ENCODE data around the gene GALNT9. TPM values are rescaled to one million over a fixed set of nuclear protein-coding genes. Genes with fewer than 3 reads are reported as not detected.
"Not testable (repeated sequence)": the region's sequence is repeated elsewhere in the genome, so short reads cannot be mapped to it uniquely, and the experiment has no call there.

Gene GALNT9
- total RNA-seq, 1 experiment from 2014 or later, result 0.36 TPM

DNA sequence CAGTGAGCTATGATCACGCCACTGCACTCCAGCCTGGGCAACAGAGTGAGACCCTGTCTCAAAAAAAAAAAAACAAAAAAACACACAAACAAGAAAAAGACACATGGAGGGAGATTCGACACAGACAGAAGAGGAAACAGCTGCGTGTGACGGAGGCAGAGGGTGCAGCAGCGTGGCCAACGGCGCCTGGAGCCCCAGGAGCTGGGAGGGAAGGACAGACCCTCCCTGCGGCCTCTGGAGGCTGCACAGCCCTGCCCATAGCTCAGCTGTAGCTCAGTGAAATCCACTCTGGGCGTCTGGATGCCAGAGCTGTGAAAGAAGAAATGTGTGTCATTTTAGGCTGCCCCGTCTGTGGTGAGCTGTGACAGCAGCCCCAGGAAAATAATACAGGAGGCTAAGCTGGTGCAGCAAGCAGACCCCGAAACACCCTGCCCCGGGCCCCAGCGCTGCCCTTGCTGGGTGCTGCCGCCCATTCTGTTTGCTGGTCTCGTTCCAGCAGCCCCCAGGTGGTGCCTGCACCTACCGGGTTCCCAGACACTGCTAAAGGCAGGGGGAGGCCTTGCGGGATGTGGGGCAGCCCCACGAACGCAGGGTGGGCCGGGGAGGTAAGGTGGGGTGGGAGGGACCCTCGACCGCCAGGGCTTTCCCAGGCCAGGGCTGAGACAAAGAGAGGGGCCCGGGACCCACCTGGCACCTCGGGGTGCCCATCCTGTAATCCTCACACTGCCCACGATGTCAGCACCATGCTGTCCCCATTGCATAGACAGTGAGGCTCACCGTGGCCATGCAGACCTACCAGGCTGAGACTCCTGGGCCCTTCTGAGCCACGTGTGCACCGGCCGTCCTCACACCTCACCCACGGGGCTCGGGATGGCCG, 21.2 kb downstream of the GALNT9 start:
- no peaks in the 10 kb centered on the region for H3K4me1 ChIP-seq
- no peaks in the 10 kb centered on the region for H3K36me3 ChIP-seq
- H3K4me3 ChIP-seq, result no peak overlapping the region
- H3K27me3 ChIP-seq, result no peaks in the 10 kb centered on the region
- DNase-seq, result peak in 1 of 2 experiments; percentile 8
- no peak overlapping the region for H3K27ac ChIP-seq
- H3K9me3 ChIP-seq (replicated peaks), result no peaks in the 10 kb centered on the region

GRCh38 chr12:132306885-132307191, 22.6 kb downstream of the GALNT9 start:
- H3K27me3 ChIP-seq, result no peaks in the 10 kb centered on the region

GRCh38 chr12:132305991-132306884, 23.2 kb downstream of the GALNT9 start:
- H3K27ac ChIP-seq, result no peak overlapping the region
- H3K36me3 ChIP-seq, result no peaks in the 10 kb centered on the region
- H3K9me3 ChIP-seq (replicated peaks), result no peaks in the 10 kb centered on the region
- no peak overlapping the region for H3K4me3 ChIP-seq
- H3K27me3 ChIP-seq, result no peaks in the 10 kb centered on the region
- no peaks in the 10 kb centered on the region for H3K4me1 ChIP-seq
- no peak for DNase-seq

More at GRCh38 chr12:132306885-132307191, 22.6 kb downstream of the GALNT9 start:
- no peaks in the 10 kb centered on the region for H3K36me3 ChIP-seq
- H3K4me3 ChIP-seq, result no peak overlapping the region
- H3K27ac ChIP-seq, result no peak overlapping the region
- no peaks in the 10 kb centered on the region for H3K9me3 ChIP-seq (replicated peaks)
- no peaks in the 10 kb centered on the region for H3K4me1 ChIP-seq
- no peak for DNase-seq

DNA sequence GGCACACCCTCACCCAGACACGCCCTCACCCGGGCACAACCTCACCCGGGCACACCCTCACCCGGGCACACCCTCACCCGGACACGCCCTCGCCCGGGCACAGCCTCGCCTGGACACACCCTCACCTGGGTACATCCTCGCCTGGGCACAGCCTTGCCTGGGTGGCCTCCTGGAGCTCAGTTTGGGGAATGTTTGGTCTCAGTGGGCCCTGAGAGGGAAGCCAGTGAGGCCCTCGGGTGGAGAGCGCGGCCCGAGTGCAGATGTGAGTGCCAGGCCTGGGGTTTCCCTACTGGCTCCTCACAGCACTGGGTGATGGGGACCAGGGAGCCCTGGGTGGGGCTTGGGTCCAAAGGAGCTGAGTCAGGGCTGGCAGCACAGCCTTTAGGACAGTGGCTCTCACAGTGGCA, 23.8 kb downstream of the GALNT9 start:
- Histone ChIP-seq H3K36me3 (no peaks in the 10 kb centered on the region), H3K27me3 (no peaks in the 10 kb centered on the region), H3K9me3 (replicated peaks) (no peaks in the 10 kb centered on the region), H3K4me3 (no peak overlapping the region), H3K27ac (no peak overlapping the region), H3K4me1 (no peaks in the 10 kb centered on the region)
- no peak for DNase-seq

DNA sequence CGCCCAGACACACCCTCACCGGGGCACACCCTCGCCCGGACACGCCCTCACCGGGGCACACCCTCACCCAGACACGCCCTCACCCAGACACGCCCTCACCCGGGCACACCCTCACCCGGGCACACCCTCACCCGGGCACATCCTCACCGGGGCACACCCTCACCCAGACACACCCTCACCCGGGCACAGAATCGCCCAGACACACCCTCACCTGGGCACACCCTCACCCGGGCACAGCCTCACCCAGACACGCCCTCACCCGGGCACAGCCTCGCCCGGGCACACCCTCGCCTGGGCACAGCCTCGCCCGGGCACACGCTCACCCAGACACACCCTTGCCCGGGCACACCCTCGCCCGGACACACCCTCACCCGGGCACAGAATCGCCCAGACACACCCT, 24.5 kb downstream of the GALNT9 start:
- DNase-seq; H3K27ac ChIP-seq; H3K4me3 ChIP-seq; H3K36me3 ChIP-seq; H3K4me1 ChIP-seq; H3K9me3 ChIP-seq (replicated peaks); H3K27me3 ChIP-seq: not testable (repeated sequence)

- H3K9me3 ChIP-seq (replicated peaks); H3K27ac ChIP-seq; H3K36me3 ChIP-seq; DNase-seq; H3K4me1 ChIP-seq; H3K4me3 ChIP-seq; H3K27me3 ChIP-seq: not testable (repeated sequence)
These were observed 25.5 kb downstream of the GALNT9 start for GRCh38 chr12:132303853-132304373.

DNA sequence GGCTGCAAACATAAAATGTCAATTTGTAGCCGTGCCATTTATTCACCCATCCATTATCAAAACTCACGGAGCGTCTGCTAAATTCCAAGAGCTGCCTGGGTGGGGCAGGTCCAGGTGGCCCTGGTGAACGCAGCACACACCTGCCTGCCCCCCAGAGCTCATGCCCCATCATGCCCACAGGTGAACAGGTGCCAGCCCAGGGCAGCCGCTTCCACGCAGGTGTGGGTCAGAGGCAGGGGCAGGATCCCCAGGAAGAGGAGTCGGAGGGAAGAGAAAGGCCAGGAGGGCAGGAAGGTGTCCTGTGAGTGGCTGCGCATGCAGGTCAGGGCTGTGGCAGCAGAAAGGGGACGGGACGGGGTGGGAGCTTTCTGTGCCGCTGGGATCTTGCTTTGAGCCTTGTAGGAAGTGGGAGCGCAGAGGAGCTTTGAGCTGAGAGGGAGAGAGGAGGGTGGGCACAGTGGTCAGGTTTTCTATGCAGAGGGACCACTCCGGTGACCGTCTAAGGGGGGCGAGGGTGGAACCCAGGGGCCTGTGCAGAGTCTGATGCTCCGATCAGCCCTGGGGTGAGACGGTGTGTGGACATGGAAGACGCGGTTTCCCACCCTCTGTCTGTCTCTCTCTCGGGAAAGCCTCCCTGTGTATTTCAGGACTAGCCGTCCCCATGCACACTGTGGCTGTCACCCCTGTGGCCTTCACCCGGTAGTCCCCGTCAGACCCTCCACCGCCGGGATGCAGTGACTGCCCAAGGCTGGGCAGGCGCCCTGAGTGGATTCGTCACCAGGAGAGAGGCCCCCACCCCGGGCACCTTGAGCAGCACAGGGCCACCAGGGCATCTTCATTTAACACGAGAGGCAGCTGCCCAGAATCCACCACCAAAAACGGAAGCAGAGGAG, 26.7 kb downstream of the GALNT9 start:
- no peaks in the 10 kb centered on the region for H3K36me3 ChIP-seq
- H3K27me3 ChIP-seq, result no peaks in the 10 kb centered on the region
- no peak for DNase-seq
- H3K27ac ChIP-seq, result no peak overlapping the region
- no peak overlapping the region for H3K4me3 ChIP-seq
- H3K4me1 ChIP-seq, result no peaks in the 10 kb centered on the region
- H3K9me3 ChIP-seq (replicated peaks), result no peaks in the 10 kb centered on the region

DNA sequence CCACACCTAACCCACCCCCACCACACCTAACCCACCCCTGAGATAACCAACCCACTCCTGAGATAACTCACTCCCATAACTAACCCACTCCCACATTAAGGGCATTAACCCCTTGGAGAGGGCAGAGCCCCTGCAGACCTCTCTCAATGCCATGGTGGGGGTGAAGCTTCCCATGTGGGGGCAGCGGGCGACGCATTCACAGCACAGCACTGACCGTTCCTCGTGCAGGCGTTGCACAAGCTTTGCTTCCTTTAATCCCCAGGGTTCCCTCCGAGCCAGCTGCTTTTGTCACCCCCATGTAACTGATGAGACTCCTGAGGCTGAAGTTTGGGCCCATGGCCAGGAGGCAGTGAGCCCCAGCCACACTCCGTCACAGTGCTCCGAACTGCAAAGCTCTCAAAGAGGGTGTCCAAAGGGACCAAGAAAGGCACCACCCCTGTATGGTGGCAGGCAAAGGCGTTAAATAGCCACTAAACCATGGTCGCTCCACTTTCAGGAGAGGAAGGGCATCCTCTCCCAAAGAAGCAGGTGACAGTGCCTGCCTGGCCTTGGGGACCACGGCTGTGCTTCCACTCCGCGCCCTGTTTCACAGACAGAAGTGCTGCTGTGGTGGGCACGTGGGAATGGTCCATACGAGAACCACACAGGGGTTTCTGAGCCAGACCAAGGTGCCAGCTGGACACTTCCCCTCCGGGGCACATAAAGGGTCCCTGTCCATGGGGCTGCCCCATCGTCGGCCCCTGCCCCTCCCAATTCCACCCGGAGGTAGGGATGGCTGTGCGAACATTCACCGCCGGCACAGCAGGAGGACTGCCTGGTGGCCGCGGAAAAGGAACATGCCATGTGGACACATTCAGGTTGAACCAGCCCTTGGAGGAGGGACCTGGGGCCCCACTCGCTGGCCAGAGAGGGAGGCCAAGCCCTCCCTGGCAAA, 28.3 kb downstream of the GALNT9 start:
- no peaks in the 10 kb centered on the region for H3K9me3 ChIP-seq (replicated peaks)
- no peak overlapping the region for H3K4me3 ChIP-seq
- H3K4me1 ChIP-seq, result no peaks in the 10 kb centered on the region
- no peaks in the 10 kb centered on the region for H3K27me3 ChIP-seq
- DNase-seq, result no peak
- no peaks in the 10 kb centered on the region for H3K36me3 ChIP-seq
- H3K27ac ChIP-seq, result no peak overlapping the region

DNA sequence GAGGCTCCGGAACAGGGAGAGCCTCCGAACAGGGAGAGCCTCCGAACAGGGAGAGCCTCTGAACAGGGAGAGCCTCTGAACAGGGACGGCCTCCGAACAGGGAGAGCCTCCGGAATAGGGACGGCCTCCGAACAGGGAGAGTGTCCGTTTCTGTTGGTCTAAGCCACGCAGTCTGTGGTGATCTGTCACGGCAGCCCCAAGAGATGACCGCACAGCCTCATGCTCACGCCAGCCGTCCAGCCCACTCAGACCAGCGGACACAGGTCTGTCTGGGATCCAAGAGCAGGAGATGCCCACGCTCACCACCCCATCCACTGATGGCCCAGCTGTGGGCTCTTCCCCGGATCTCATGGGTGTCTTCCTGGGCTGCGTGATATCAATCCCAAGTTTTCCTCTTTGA, 33.3 kb downstream of the GALNT9 start:
- no peak overlapping the region for H3K27ac ChIP-seq
- no peak overlapping the region for H3K4me3 ChIP-seq
- H3K27me3 ChIP-seq, result no peaks in the 10 kb centered on the region
- H3K9me3 ChIP-seq (replicated peaks), result no peaks in the 10 kb centered on the region
- no peaks in the 10 kb centered on the region for H3K4me1 ChIP-seq
- H3K36me3 ChIP-seq, result no peaks in the 10 kb centered on the region
- DNase-seq, result no peak

- DNase-seq; H3K27me3 ChIP-seq; H3K27ac ChIP-seq; H3K36me3 ChIP-seq; H3K4me1 ChIP-seq; H3K4me3 ChIP-seq; H3K9me3 ChIP-seq (replicated peaks): not testable (repeated sequence)
These were observed 33.8 kb downstream of the GALNT9 start for GRCh38 chr12:132295561-132295960.

GRCh38 chr12:132295101-132295526, 34.3 kb downstream of the GALNT9 start:
- Histone ChIP-seq H3K4me1 (no peaks in the 10 kb centered on the region), H3K4me3 (no peak overlapping the region), H3K36me3 (no peaks in the 10 kb centered on the region), H3K27ac (no peak overlapping the region), H3K9me3 (replicated peaks) (no peaks in the 10 kb centered on the region), H3K27me3 (no peaks in the 10 kb centered on the region)
- no peak for DNase-seq

DNA sequence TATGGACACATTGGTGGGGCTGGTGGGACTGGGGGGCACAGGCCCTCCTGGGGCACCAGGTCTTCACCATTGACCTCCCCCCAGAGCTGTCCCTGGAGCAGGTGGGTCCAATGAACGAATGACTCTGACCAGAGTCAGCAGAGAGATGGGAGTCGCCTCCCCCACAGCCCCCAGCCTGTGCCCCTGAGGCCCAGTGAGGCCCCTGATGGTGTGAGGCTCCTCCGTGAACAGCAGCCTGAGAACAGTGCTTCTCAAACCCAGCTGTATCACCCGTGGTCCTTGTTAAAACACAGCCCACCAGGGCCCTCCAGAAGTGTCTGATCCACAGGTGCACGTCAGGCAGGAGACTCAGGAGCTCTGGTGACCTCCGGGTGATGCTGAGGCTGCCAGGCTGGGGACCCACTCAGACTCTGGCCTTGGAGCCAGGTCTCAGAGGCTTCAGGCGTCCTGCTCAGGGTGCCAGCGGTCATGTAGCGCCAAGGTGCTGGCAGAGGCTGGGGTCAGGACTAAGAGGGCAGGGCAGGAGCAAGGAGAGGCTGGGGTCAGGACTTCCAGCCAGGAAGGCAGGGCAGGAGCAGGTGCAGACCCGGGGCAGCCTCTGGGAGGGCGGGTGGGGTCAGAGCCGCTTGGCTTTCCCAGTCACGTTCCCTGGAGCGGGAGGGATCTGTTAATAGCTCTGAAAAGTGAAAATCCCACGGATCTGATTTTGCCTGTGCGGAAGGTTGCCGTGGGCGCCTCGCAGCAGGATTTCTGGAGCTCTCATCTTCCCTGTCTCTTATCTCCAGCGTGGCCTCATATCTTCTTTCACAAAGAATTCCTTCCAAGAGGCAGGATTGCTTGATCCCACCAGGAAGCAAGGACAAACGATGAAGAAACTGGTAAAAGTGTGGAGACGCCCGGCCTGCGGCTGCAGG, 35.0 kb downstream of the GALNT9 start:
- no peaks in the 10 kb centered on the region for H3K27me3 ChIP-seq
- no peaks in the 10 kb centered on the region for H3K4me1 ChIP-seq
- no peaks in the 10 kb centered on the region for H3K36me3 ChIP-seq
- no peaks in the 10 kb centered on the region for H3K9me3 ChIP-seq (replicated peaks)
- H3K27ac ChIP-seq, result no peak overlapping the region
- no peak overlapping the region for H3K4me3 ChIP-seq
- no peak for DNase-seq
